C4-2B (cell line): ENCODE data around the gene CTAG1A.
"Not testable (repeated sequence)": the region's sequence is repeated elsewhere in the genome, so short reads cannot be mapped to it uniquely, and the experiment has no call there.

Experiments used
- H3K27ac ChIP-seq: fragments of 450-650 bp; 2 replicates; pipeline ENCODE4 v1.5.1; 2017
- ZFX ChIP-seq: fragments of 450-650 bp; IDR thresholded peaks from 2 replicates; pipeline ENCODE4 v1.6.1; 2017
- TF ChIP-seq, protein P1 (sequence below): fragments of 450-650 bp; conservative IDR thresholded peaks from 2 replicates; pipeline ENCODE4 v1.5.1; 2017; ENCODE audit warnings: mild to moderate bottlenecking

The CTAG1A gene

DNA sequence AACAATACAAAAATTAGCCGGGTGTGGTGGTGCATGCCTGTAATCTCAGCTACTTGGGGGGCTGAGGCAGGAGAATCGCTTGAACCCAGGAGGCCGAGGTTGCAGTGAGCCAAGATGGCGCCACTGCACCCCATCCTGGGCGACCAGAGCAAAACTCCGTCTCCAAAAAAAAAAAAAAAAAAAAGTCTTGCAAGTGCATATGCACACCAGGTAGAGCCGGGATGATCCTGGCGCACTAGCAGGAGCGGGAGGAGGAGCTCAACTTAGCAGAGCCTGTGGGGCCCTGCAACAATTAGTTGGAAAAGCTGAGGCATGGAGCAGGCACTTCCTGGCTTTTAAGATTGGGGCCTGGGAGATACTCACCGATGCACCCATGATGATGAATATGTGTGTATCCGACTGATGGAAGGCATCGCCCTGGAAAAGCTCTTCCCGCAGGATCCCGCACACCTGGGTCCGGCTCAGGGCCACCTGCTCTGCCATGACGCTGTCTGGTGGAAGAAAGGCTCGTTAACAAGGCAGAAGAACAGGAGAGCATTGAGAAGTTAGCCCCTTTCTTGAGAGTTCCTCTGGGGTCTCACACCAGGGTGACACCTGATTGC lies 39.2 kb upstream of the CTAG1A start:
- TF ChIP-seq, protein P1, sequence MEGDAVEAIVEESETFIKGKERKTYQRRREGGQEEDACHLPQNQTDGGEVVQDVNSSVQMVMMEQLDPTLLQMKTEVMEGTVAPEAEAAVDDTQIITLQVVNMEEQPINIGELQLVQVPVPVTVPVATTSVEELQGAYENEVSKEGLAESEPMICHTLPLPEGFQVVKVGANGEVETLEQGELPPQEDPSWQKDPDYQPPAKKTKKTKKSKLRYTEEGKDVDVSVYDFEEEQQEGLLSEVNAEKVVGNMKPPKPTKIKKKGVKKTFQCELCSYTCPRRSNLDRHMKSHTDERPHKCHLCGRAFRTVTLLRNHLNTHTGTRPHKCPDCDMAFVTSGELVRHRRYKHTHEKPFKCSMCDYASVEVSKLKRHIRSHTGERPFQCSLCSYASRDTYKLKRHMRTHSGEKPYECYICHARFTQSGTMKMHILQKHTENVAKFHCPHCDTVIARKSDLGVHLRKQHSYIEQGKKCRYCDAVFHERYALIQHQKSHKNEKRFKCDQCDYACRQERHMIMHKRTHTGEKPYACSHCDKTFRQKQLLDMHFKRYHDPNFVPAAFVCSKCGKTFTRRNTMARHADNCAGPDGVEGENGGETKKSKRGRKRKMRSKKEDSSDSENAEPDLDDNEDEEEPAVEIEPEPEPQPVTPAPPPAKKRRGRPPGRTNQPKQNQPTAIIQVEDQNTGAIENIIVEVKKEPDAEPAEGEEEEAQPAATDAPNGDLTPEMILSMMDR: no peak
- TF ChIP-seq ZFX: no peak
- peak overlapping the region; percentile 79 for H3K27ac ChIP-seq

DNA sequence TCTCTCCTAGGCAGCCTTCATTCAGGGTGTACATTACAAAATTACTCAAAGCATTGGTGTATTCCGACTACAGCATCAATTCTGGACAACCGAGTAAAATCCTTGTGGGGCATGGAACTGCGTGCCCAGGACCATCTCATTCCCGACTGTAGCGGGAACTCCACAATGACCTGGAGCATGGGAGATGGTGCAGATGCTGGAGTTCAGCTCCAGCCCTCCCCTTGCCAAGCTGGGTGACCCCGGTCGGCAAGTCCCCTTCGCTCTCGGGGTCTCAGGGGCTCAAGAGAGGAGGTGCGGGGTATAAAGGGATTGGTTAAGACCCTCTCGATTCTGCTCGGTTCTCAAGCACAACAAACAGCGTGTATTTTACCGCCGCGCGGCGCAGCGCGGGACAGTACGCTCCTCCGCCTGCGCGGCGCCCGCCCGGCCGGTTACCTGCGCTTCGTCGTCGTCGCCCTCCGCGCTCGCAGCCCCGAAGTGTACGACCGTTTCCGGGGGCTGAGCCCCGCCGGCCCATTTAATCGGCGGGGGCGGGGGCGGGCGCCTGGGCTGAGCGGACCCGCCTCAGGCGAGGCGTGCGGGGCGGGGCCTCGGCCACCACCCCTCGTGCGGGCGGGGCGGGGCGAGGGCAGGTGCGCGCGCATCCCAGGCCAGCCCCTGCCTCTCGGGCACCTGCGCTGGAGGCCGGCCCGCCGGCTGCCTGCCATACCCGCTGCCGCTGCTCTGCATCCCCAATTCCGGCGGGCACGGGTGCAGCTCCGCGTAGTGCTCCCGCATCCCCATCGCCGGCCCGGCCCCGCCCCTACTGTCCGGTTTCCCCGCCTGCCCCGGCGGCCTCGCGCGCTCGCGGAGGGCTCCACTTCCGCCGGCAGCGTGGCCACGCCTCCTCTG lies 38.3 kb upstream of the CTAG1A start, which contains the start of gene G6PD:
Gene G6PD (minus strand): TSS at position 493 of the 891 bp plus-strand sequence. CDS start 691 bp downstream, outside the sequence.
- H3K27ac ChIP-seq: peak within 1 kb of the TSS; percentile 79

DNA sequence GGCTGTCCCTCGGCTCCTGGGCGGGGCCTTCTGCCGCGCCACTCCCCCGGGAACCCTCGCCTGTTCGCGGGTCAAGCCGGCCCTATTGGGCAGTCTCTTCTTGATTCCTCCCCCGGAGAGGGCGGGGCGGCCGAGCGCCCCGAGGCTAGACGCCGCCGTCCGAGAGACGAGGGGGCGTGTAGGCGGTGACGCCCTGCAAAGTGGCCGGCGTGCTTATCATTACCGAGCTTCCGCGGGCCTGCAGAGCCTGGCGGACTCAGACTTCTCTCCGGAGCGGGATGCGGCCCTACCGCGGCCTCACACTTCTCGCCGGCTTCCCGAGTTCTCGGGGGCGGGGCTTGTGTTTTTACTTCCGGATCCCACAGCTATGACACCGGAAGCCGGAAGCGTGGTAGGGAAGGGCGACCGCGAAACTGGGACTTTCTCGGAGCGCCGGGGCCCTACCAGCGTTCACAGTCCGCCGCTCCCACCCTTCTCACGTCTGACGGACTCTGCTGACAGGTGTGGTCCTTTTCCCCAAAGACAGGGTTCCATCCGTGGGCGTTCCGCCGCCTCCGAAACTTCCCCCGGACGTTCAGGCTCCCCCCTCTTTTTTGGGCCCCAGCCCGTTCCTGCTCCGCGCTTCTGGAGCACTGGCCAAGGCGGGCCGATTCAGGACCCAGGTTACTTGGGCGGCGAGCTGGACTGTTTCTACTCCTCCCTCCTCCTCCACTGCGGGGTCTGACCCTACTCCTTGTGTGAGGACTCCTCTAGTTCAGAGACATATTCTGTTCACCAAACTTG lies 37.5 kb upstream of the CTAG1A start, which contains the start of gene IKBKG:
Gene IKBKG (plus strand): TSS at position 376 of the 783 bp plus-strand sequence. CDS start 4,383 bp downstream, outside the sequence.
- TF ChIP-seq, protein P1: no peak
- TF ChIP-seq ZFX: no peak
- H3K27ac ChIP-seq: peak within 1 kb of the TSS; percentile 79

More for the DNA sequence above, 38.3 kb upstream of the CTAG1A start, which contains the start of gene G6PD:
- TF ChIP-seq, protein P1: no peak
- no peak for TF ChIP-seq ZFX

DNA sequence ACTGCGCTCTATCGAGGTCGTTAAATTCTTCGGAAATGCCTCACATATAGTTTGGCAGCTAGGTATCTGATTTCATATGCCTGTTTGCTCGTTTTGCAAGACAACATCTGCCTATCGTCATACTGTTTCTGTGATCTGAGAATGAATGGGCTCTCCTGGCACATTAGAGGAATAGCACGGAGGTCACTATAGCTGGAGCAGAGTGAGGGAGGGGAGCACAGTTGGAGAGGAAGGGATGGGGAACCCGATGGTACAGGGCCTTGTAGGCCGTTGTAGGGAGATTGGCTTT lies 37.0 kb upstream of the CTAG1A start:
- TF ChIP-seq, protein P1: no peak
- TF ChIP-seq ZFX: no peak
- H3K27ac ChIP-seq: peak overlapping the region; percentile 79

DNA sequence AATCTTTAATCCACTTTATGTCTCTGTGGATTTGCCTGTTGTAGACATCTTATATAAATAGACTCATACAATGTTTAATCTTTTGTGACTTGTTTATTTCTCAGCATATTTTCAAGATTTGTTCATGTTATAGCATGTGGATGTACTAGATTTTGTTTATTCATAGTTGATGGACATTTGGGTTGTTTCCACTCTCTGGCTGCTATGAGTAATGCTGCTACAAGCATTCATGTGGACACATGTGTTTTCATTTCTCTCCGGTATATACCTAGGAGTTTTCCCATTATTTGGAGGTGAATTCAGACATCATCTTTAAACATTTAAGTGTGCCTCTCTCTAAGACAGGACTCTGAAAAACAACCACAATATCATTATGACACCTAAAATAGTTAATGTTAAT lies 35.2 kb upstream of the CTAG1A start:
- H3K27ac ChIP-seq: no peak overlapping the region

DNA sequence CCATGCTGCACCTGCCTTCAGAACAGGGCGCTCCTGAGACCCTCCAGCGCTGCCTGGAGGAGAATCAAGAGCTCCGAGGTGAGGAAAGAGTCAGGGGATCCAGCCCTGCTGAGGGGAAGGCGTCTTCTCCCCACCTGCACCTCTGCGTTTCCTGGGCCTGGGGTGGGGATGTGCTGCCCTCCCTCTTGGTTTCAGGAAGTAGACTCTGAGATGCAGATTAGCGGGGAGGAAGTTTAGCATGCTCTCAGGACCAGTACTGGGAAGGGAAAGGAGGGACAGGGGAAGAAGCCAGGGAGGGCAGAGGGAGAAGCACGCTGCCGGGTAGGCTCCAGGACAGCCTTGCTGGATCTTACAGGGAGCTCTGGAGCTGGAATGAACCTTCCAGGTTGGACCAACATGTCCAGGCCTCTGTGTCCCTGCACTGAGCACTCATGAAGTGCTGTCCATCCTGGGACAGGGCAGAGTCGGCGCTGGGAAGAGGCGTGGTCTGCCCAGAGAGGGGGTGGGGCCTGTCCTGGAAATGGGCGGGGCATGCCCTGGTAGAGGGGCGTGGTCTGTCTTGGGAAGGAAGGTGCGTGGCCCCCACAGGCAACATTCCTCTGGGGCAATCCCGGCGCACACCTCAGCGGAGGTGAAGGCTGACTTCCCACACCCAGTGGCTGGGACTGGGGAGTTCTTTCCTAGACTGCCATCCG lies 32.7 kb upstream of the CTAG1A start:
- not testable (repeated sequence) for H3K27ac ChIP-seq

More for the DNA sequence above, 35.2 kb upstream of the CTAG1A start:
- no peak for TF ChIP-seq ZFX
- TF ChIP-seq, protein P1: no peak

DNA sequence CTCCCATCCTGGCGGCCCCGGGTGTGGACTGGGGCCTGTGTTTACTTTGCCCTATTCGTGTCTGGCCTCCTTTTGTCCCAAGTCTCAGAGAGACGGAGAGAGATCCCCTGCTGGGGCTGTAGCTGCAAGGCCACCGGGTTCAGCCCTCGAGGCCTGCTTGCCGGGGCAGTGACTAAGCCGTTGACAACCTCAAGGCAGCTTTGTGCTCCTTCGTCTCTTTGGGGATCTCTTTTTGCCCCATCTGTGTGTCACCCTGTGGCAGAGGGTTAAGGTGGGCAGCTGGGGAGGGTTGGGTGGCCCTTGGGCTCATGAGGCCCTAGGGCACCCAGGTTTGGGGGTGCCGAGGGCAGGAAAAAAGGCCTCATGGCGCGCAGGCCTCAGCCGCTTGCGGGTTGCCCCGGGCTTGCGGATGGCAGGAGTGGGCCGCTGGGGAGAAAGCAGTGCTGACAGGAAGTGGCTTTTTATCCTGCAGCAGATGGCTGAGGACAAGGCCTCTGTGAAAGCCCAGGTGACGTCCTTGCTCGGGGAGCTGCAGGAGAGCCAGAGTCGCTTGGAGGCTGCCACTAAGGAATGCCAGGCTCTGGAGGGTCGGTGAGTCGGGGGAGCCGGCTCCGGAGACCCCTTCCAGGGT lies 26.8 kb upstream of the CTAG1A start:
- not testable (repeated sequence) for H3K27ac ChIP-seq

DNA sequence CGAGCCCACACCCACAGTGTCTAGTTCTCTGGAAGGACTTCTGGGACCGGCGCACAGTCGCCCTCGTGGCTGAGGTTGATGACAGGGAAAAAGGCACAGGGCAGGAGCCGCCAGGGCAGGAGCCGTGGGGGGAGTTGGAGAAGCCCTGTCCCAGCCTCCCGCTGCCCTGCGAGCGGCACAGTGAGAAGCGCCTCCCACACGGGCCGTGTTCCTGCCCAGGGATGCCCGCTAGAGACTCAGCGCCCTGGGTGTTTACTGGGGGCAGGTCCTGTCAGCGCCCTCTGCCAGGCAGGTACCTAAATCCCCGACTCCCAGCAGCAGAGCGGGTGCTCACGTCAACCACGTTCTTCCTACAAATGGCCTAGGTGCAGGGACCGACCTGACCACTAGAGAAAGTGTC lies 26.0 kb upstream of the CTAG1A start:
- H3K27ac ChIP-seq: not testable (repeated sequence)

DNA sequence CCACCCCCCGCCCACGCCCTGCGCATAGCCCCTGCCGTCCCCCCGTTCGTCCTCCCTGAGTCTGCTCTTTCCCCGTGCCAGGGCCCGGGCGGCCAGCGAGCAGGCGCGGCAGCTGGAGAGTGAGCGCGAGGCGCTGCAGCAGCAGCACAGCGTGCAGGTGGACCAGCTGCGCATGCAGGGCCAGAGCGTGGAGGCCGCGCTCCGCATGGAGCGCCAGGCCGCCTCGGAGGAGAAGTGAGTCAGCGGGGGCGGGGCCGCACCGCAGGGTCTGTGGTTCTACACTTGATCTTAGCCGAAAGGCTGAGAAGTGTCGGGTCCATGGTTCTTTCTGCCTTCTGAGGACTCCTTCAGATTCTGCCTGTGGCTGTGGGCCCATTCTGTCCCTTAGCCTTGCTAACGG lies 24.6 kb upstream of the CTAG1A start:
- H3K27ac ChIP-seq: not testable (repeated sequence)

DNA sequence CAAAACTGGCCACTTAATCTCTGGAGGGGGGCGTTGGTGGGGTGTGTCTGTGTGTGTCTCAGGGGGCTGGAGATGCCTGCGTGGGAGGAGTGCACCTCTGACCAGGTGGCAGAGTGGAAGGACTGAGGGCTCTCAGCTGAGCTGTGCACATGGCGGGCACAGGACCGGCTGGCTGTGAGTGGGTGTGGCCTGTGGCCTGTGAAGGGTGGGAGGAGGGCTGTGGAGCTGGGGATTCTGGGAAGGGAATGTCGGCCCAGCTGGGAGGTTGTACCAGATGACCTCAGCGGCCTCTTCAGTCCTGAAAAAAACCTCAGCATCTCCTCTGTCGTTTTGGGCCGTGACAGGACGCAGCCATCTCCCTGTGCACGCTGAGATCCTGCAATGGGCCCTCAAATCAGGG lies 22.6 kb upstream of the CTAG1A start:
- not testable (repeated sequence) for H3K27ac ChIP-seq

DNA sequence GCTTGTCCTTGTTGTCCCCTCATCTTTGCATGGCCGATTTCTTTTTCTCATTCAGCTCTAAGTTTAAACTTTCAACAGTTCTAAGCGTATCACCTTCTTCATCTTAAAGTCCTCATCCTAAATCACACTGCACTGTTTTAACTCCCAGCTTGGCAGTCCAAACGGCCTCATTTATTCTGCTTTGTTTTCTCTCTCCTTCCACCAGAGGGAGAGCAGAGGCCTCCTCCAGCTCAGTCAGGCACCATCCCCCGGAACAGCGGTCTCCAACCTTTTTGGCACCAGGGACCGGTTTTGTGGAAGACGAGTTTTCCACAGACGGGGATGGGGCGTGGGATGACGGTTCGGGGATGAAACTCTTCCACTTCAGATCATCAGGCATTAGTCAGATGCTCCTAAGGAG lies 14.6 kb upstream of the CTAG1A start:
- H3K27ac ChIP-seq: not testable (repeated sequence)

DNA sequence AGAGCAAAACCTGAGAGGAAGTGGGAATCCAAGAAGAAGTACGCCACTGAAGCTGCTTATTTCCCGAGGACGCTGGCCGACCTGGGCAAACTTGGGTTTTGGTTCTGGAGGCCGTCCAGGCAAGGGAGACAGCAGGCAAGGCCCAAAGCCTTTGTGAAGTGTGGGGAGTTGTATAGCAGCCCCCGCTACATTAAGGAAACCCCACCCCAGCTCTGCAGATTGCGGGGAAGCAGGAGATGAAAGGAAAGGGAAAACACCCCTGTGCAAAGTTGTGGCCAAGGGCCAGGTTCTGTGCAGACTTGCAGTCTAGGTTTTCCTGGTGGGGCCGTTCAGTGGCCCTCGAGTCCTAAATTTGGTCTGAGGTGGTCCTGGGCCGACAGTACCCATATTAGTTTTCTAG lies 11.9 kb upstream of the CTAG1A start:
- H3K27ac ChIP-seq: not testable (repeated sequence)

DNA sequence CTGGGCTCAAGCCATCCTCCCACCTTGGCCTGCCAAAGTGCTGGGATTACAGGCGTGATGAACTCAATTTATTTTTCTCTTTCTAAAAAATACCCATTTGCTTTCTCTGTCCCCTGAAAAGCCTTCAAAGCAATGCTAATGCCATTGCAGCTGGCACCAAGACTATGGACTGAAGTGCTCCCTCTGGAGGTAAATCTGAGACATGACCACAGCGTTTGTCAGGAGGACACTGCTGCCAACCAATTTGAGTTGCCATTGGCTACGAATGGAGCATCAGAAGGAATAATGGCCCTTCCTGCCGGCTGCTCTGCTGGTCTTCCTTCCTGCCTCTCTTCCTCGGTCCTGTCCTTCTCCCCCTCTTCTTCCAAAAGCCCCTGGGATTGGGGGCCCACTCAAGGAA lies 9.9 kb upstream of the CTAG1A start:
- not testable (repeated sequence) for H3K27ac ChIP-seq
